HepG2 (cell line): ENCODE results near the gene LRP10. TPM values are rescaled to one million over a fixed set of nuclear protein-coding genes. Genes with fewer than 3 reads are reported as not detected.

ENCODE experiments used
- ELF3 ChIP-seq: IDR thresholded peaks from 2 replicates; pipeline ENCODE4 v1.6.1; 2016; ENCODE audit warnings: missing genetic modification reagents, missing compliant biosample characterization
- ERF ChIP-seq: IDR thresholded peaks from 2 replicates; pipeline ENCODE4 v1.6.1; 2018; ENCODE audit warnings: missing biosample characterization, missing genetic modification reagents
- GATAD1 ChIP-seq: IDR thresholded peaks from 2 replicates; pipeline ENCODE4 v1.6.1; 2016; ENCODE audit warnings: missing genetic modification reagents, missing compliant biosample characterization
- GZF1 ChIP-seq: sonication (generic); formaldehyde crosslinking; IDR thresholded peaks from 2 replicates; pipeline ENCODE4 v1.5.1; 2020; ENCODE audit warnings: mild to moderate bottlenecking, missing genetic modification reagents
- LCORL ChIP-seq, 2 experiments: fragments of 450-650 bp in 1 of 2; sonication (generic) in 1 of 2; formaldehyde crosslinking in 1 of 2; IDR thresholded peaks; 2 replicates each; pipeline versions ENCODE4 v1.5.0 to v1.6.1; 2017 to 2020; ENCODE audit warnings: antibody characterized with exemption in 1 of 2, missing genetic modification reagents in 1 of 2
- MED1 ChIP-seq: sonication (generic); formaldehyde crosslinking; IDR thresholded peaks from 2 replicates; pipeline ENCODE4 v1.4.0; 2020; ENCODE audit warnings: missing genetic modification reagents
- MLLT10 ChIP-seq: sonication (generic); formaldehyde crosslinking; IDR thresholded peaks from 2 replicates; pipeline ENCODE4 v1.4.0; 2020; ENCODE audit warnings: missing genetic modification reagents
- NBN ChIP-seq: fragments of 450-650 bp; conservative IDR thresholded peaks from 2 replicates; pipeline ENCODE4 v1.6.1; 2017
- RCOR2 ChIP-seq: IDR thresholded peaks from 2 replicates; pipeline ENCODE4 v1.6.1; 2016; ENCODE audit warnings: missing biosample characterization, missing genetic modification reagents
- SIN3B ChIP-seq: fragments of 150-350 bp; IDR thresholded peaks from 2 replicates; pipeline ENCODE4 v1.6.1; 2014; ENCODE audit warnings: low read length
- SP2 ChIP-seq: sonication (generic); formaldehyde crosslinking; IDR thresholded peaks from 2 replicates; pipeline ENCODE4 v1.5.1; 2020; ENCODE audit warnings: mild to moderate bottlenecking, missing genetic modification reagents
- SRF ChIP-seq: IDR thresholded peaks from 2 replicates; pipeline ENCODE4 v1.6.1; 2011; ENCODE audit warnings: mild to moderate bottlenecking, low read depth, low read length, moderate library complexity
- SRY ChIP-seq: sonication (generic); formaldehyde crosslinking; IDR thresholded peaks from 2 replicates; pipeline ENCODE4 v1.8.0; 2022; ENCODE audit warnings: mild to moderate bottlenecking, missing genetic modification reagents
- THAP11 ChIP-seq: IDR thresholded peaks from 2 replicates; pipeline ENCODE4 v1.6.1; 2016; ENCODE audit warnings: missing biosample characterization, missing genetic modification reagents
- ZBTB25 ChIP-seq: IDR thresholded peaks from 2 replicates; pipeline ENCODE4 v1.6.1; 2018; ENCODE audit warnings: missing genetic modification reagents
- ZFP91 ChIP-seq: sonication (generic); formaldehyde crosslinking; IDR thresholded peaks from 2 replicates; pipeline ENCODE4 v1.9.0; 2022; ENCODE audit warnings: missing genetic modification reagents, mild to moderate bottlenecking, borderline replicate concordance
- ZNF124 ChIP-seq: sonication (generic); formaldehyde crosslinking; IDR thresholded peaks from 2 replicates; pipeline ENCODE4 v1.4.0; 2020; ENCODE audit warnings: missing genetic modification reagents
- ZNF281 ChIP-seq: sonication (generic); formaldehyde crosslinking; IDR thresholded peaks from 2 replicates; pipeline ENCODE4 v1.4.0; 2020; ENCODE audit warnings: missing genetic modification reagents, borderline replicate concordance
- ZNF282 ChIP-seq: fragments of 450-650 bp; IDR thresholded peaks from 2 replicates; pipeline ENCODE4 v1.6.1; 2018; ENCODE audit not compliant: partially characterized antibody
- polyA plus RNA-seq, 8 experiments: library from polyadenylated mRNA; depleted of rRNA in 3 of 8; stranded (reverse) in 7 of 8; unstranded in 1 of 8; fragments of >200 nt; fragmentation: Illumina TruSeq in 4 of 8; extraction: Trizol in 4 of 8; gene quantifications; 2 replicates each; pipeline versions ENCODE4 v1.2.1 to v1.2.3, GENCODE V29; 2011 to 2016; ENCODE audit warnings: low read depth in 4 of 8, missing spikeins in 1 of 8, mixed read lengths in 1 of 8; ENCODE audit not compliant: insufficient read depth in 1 of 8
- total RNA-seq, 5 experiments: library from RNA; depleted of rRNA; stranded (reverse); fragments of >200 nt; fragmentation: Illumina TruSeq; extraction: Trizol; gene quantifications; 2 replicates each; pipeline ENCODE4 v1.2.3, GENCODE V29; 2016; ENCODE audit warnings: low read depth in 1 of 5
- TF ChIP-seq, protein P1 (sequence below): sonication (generic); formaldehyde crosslinking; IDR thresholded peaks from 2 replicates; pipeline ENCODE4 v1.4.0; 2020; ENCODE audit warnings: missing genetic modification reagents, borderline replicate concordance
- TF ChIP-seq, protein P2 (sequence below): conservative IDR thresholded peaks from 2 replicates; pipeline ENCODE4 v1.6.1; 2018; ENCODE audit warnings: missing genetic modification reagents
- TF ChIP-seq, protein P3 (sequence below): IDR thresholded peaks from 2 replicates; pipeline ENCODE4 v1.6.1; 2016; ENCODE audit warnings: missing compliant biosample characterization, missing genetic modification reagents, borderline replicate concordance

LRP10 gene
- total and polyA plus RNA-seq, 2 of the 13 experiments (the other 11 are each of a cell fraction or from before 2014, with no cell fraction given): 16.9 to 45.2 TPM

DNA sequence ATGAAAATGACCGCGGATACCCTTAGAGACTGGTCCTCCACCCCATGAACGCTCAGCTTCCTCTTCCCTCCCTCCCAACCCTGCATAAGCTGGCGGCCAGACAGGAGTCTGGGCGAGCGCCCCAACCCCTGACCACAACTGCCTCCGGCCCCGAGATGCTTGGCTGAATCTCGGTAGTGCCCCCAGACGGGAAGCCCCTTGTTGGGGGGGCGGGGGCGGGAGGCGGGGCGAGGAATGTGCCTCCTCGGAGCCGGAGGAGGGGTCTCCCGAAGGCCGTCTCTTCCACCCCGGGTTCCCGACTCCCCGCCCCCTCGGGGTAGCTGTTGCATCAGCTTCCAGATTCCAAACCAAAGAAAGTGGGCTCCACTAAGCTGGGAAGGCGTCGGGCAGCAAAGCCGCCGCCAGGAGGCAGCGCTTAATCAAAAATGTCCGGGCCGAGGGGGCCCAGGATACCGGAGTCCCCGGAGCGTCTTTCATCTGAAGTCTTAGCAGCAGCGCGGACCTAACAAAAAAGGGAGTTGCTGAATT, 48.9 kb upstream of the LRP10 start (continued):
- TF ChIP-seq ERF (CRISPR knock-in tag) (peak; percentile 61; the same call in 1 of the 2 replicates), SRY (CRISPR knock-in tag) (no peak), ELF3 (CRISPR knock-in tag) (peak; percentile 54; the same call in 1 of the 2 replicates), GZF1 (peak; percentile 83), NBN (no peak), SRF (0 out of 2 replicates have a peak, but pooled peaks have one; percentile 6), SIN3B (no peak), ZNF124 (peak; percentile 82), MED1 (CRISPR knock-in tag) (peak; percentile 46), ZNF282 (no peak), GATAD1 (CRISPR knock-in tag) (peak; percentile 60; the same call in 1 of the 2 replicates), ZNF281 (CRISPR knock-in tag) (no peak), MLLT10 (no peak), LCORL (IDR thresholded peaks at IDR 0.05) (no peak), LCORL (CRISPR knock-in tag; IDR thresholded peaks at IDR 0.05) (peak; percentile 44), THAP11 (CRISPR knock-in tag) (peak; percentile 80), ZFP91 (CRISPR knock-in tag) (peak; percentile 16; the same call in 1 of the 2 replicates), RCOR2 (CRISPR knock-in tag) (peak; percentile 66), ZBTB25 (CRISPR knock-in tag) (0 out of 2 replicates have a peak, but pooled peaks have one; percentile 55), SP2 (CRISPR knock-in tag) (no peak)
- TF ChIP-seq, protein P1, sequence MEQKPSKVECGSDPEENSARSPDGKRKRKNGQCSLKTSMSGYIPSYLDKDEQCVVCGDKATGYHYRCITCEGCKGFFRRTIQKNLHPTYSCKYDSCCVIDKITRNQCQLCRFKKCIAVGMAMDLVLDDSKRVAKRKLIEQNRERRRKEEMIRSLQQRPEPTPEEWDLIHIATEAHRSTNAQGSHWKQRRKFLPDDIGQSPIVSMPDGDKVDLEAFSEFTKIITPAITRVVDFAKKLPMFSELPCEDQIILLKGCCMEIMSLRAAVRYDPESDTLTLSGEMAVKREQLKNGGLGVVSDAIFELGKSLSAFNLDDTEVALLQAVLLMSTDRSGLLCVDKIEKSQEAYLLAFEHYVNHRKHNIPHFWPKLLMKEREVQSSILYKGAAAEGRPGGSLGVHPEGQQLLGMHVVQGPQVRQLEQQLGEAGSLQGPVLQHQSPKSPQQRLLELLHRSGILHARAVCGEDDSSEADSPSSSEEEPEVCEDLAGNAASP (CRISPR knock-in tag): peak; percentile 71
- TF ChIP-seq, protein P2, sequence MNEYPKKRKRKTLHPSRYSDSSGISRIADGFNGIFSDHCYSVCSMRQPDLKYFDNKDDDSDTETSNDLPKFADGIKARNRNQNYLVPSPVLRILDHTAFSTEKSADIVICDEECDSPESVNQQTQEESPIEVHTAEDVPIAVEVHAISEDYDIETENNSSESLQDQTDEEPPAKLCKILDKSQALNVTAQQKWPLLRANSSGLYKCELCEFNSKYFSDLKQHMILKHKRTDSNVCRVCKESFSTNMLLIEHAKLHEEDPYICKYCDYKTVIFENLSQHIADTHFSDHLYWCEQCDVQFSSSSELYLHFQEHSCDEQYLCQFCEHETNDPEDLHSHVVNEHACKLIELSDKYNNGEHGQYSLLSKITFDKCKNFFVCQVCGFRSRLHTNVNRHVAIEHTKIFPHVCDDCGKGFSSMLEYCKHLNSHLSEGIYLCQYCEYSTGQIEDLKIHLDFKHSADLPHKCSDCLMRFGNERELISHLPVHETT (CRISPR knock-in tag): no peak; the same call in 1 of the 2 replicates
- TF ChIP-seq, protein P3, sequence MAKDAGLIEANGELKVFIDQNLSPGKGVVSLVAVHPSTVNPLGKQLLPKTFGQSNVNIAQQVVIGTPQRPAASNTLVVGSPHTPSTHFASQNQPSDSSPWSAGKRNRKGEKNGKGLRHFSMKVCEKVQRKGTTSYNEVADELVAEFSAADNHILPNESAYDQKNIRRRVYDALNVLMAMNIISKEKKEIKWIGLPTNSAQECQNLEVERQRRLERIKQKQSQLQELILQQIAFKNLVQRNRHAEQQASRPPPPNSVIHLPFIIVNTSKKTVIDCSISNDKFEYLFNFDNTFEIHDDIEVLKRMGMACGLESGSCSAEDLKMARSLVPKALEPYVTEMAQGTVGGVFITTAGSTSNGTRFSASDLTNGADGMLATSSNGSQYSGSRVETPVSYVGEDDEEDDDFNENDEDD (CRISPR knock-in tag): peak; percentile 47; the same call in 1 of the 2 replicates
